Brain pericyte (primary cell): Measurements from ENCODE around the gene CERK.

Experiments used
- DNase-seq: peaks from one replicate; pipeline ENCODE4 v3.0.0-alpha.2; 2012; ENCODE audit warnings: low read depth, low spot score

CERK gene

DNA sequence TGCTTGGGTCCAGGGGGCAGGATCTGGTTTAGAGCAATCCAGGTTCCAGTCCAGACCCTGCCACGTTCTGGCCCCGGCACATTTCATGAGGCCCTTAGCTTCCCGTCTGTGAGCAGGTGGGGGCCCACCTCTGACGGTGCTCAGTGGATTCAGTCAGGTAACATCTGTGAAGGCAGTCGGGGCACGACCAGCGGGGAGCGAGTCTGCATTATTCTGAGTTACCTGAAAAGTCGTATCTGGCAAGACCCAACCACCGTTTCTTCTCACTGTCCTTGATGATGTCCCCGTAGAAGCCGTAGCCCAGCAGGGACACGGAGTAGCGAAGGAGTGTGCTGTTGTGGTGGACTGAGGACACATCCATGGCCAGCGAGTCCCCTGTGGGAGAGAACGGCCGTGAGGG, 39.0 kb downstream of the CERK start:
- DNase-seq: no peak

DNA sequence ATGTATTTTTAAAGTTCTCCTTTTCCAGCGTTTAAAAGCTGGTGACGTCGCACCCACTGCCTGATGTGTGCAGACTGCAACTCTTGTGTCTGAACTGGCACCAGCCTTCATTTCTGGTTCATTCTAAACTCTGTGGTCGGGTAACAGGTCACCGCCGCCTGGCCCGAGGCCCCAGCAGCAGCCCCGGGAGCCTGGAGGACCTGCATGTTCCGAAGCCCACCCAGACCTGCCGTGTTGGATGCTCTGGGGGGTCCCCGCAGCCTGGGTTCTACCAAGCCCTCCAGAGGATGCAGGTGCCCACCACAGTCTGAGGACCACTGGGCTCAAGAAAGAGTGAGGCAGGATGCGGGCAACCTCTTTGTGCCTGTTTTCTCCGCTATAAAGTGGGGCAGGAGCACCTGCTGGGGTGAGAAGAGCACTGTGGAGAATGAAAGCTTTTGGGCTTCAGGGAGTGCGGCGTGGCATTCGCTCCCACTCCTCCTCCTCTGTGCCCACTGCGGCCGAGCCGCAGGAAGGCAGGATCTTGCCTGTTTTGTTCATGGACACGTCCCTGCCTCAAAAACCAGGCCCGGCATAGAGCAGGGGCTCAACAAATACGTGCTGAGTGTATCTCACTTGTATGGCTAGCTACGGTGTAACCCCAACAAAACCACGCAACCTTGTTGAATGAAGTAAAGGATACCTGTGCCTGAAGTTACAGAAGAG, 40.1 kb downstream of the CERK start:
- no peak for DNase-seq

DNA sequence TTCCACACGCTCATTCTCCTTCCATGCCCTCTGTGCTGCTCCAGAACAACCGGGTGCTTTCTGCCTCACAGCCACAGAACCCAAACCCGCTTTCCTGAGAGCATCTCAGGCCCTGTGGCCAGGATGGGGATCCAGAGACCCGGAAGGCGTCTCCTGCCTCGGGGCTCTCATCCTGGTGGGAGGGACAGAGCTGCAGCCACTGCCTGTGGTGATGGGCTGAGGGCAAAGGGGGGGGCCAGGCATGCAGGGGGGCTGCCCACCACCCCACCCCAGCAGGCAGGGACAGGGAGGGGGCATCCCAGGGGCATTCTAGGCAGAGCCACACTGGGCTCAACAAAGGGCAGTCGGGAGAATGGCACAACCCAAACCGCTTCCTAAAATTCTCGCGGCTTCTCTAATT, 41.4 kb downstream of the CERK start:
- no peak for DNase-seq

DNA sequence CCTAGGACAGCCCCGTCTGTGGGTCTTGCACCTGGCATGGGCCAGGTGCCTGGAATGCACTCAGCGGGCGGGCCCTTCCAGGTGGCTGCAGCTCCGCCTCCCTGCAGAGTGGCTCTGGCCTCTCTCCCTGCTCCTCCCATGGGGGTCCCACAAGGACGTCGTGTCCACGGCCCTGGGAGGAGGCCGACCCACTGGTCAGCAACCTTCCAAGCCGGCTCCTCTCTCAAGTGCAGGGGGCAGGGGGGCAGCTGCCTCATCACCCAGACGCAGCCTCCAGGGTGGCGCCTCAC, 41.9 kb downstream of the CERK start:
- no peak for DNase-seq

DNA sequence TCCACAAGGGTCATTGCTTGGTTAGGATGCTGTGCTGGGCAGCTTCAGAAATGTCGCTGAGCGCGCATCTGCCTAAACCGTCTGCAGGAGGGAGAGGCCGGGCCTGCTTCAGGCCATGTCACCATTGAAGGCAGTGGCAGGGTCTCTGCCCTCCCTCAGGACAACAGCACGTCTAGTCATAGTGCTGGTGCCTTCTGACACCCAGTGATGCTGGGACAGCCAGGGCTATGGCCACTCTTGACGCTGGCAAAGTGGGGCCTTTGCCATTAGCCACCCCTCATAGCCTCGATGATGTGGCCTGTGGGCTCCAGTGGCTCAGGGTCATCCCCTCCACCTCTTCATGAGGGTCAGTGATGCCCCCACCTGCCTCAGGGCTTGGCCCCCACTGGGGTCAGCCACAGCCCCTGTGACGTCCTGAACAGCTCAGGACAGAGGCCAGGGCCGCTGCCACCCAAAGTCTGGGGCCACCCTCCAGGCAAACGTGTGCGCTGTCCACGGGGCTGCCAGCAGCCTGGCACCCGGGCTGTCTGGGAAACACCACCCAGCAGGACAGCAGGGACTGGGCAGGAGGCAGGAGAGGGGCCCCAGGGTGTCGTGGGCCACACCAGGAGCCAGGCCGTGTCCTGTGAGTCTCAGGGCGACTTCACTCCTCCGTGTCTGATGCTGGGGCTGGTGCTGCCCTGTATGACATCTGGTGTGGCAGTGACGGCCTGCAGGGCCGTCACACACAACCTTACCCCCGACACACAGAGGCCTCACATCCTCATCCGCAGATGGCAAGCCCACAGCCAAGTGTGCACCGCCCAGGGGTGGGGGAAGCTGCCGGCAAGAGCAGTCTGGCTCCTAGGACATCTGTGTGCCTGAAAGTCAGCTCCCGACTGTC, 42.5 kb downstream of the CERK start:
- DNase-seq: no peak

DNA sequence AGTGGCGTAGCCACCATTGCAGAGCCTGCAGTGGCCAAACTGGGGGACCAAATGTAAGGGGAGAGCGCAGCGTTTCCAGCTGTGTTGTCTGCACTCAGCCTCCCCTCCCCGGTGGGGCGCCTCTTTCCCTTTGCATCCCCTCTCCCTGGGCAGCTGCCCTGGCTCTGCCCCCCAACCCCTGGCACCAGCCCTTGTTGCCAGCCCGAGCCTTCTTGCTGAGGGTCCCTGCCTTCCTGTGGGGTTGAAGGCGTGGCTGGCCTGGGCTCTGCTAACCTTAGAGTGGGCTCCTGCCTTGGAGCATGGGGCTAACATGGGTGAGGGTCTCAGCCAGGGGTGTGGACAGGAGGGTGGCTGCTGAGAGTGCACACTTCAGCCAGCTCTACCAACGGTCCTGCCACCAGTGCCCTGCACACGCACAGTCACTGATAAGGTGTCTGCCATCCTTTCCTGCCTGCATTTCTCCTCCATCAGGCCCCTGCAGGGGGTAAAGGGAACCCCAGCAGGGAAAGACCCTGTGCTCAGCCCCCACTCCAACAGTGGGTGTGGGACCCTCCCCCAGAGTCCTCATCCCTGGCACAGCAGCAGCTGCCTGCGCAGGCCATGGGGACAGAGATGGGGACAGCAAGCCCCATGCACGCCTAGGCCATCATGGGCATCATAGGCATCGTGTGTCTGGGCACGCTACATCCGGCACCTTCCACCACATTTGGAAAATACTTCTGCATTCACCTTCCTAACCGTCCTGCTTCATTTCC, 43.5 kb downstream of the CERK start:
- DNase-seq: no peak

DNA sequence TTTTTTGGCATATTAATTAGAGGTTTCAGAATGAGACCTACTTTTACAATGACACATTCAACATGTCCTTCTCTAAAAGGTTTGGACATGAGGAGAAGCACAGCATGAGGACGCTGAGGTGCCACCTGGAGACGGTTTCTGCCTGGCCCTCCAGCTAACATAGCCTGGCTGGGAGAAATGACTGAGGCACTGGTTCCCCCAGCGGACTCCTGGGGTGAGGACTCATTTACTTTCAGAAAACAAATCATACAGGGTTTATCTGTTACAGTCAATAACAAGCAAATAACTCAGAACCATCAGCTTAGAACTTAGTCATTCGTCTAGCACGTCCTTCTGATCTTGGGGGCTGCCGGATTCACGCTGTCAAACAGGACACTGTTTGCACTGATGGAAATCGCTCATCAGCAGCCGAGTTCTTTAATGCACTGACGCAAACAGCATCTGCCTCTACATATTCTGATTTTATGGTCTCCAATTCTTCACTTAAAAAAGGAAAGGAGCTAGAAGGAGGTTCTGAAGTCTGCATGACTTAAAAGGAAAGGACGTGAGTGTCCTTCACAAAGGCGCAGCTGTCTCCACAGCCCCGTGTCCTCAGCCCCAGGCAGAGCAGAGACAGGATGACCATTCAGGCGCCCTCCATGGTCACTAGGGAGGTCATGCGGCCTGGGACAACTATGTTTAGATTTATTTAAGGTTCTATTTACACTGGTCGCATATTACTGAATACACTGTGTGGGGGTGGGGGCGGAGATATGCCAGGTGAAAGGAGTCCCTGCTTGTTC, 44.2 kb downstream of the CERK start:
- DNase-seq: no peak

DNA sequence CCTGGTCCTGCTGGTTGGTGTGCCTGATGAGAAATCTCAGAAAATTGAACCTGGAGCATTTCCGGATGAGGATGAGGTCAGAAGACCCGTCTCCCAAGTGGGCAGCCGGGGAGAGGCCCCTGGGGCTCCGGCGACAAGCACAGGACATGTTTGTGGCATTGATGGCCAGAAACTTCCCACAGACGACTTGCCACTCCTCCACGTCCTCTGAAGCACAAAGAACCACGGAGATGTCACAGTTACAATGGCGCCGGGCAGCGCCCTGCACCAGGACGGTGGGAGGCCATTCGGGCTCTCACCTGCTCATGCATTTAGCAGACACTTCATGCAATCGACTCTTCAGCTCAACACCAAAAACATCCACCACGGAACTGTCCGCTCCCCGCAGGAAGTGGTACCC, 46.5 kb downstream of the CERK start:
- no peak for DNase-seq

DNA sequence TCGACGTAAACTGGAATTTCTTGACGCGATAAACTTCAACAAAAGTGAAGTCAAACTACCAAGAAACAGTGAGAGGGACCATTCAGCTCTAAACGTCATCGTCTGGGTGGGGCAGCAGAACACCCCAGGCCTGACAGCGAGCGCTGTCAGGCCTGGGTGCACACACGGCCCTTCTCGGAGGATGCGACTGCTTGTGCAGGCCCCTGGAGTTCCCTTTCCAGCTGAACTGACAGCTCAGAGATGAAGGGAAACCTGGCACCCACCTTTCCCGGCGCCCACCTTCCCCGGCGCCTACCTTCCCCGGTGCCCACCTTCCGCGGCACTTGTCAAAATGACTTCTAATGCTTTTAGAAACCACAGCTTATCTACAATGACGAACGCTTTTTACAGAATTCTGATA, 47.9 kb downstream of the CERK start:
- DNase-seq: no peak

DNA sequence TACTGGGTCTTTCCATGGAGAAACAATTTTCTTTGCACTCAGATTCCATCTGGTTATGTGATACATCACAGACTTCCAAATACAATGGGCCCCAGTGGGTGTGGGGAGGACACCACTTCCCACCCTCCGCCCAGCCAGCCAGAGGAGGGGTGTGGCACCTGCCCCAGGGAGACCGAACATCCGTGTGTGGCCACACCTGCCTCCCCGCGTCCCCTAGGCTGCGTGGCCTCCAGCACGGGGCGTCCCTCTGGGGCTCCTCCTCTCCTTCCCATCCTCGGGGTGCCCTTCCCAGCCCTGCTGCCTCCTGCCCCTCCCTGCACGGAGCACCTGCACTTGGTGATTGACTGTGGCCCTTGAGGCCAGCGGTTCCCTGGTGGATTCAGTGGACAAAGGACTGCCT, 49.1 kb downstream of the CERK start:
- no peak for DNase-seq

DNA sequence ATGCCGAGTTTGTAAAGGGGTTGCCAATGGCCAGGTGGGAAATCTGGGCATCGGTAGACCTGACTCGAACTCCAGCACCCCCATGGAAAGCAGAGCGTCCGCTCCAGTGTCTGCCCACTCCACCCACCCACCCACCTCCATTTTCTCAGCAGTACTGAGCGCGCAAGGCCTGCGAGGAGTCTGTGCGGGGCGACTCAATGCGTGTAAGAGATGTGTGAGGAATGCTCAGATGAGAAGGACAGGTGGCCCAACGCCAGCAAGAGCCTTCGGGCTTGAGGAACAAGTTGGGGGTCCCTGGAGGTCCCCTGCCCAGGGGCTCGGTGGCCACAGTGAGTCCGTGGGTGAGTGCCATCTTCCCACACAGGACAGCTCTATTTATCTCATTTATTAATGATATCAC, 50.6 kb downstream of the CERK start:
- DNase-seq: no peak

DNA sequence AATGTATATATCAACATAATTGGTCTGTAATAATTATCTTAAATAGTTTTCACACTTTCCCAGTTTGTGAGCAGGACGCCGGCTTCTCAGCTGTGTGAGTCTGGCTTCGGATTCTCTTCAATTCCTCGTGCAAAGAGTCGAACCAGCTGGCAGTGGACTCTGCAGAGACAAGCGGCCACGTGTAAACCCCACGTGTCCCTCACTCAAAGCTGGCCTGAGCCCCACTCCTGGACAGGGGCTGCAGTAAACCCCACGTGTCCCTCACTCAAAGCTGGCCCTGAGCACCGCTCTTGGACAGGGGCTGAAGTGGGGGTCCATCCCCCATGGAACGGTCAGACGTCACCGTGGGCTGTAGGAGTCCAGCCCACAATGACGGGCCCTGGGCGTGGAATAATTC, 51.0 kb downstream of the CERK start:
- DNase-seq: no peak

DNA sequence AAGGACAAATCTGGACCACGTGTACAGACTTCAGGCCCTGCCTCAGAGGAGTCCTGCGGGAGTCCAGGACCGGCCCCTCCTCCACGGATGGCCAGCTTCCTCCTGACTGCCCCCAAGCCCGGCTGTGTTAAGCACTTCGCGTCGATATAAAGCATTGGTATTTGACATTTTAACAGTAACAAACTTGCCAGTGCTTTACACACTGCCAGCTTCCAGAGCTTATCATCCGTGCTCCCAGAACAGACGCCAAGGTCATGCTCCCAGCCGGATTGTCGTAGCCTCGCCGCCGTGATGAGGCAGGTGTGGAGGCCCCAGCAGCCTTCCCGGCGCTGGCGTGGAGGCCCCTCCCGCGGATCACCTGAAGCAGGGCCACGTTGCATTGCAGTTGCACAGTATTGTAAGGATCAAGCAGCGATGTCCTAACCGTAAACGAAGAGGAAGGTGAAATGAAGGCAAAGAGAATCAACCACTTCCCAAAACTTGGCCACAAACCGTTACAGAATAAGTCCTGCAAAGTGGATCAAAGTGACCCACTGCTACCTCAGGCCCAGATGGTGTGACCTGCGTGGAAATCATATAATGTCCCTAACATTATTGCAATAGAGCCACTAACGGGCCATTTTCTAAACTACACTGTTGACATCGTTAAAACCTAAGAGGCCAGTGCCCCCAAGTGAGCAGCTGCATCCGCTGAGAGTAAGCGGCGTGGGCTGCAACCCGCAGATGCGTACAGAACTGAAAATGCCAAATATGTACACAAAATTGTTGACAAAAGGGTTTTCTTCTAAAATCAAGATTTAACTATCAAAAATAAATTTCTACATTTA, 51.6 kb downstream of the CERK start:
- no peak for DNase-seq

DNA sequence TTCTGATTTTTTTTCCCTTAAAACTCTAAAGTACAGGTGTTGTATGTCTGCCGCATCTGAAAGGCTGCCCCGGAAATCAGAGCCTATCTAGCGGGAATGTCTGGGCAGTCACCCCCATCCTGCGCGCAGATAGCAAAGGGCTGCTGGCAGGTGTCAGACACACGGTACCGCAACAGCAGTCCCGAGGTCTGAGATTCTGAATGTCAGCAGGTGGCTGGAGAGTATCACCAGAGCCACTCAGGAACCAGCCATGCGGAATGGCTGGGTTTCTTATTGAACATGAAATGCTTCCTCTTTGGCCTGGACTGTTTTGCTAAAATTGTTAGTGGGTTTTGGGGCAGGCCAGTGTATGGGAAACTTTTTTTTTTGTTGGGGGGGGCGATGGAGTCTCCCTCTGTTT, 53.3 kb downstream of the CERK start:
- DNase-seq: no peak

DNA sequence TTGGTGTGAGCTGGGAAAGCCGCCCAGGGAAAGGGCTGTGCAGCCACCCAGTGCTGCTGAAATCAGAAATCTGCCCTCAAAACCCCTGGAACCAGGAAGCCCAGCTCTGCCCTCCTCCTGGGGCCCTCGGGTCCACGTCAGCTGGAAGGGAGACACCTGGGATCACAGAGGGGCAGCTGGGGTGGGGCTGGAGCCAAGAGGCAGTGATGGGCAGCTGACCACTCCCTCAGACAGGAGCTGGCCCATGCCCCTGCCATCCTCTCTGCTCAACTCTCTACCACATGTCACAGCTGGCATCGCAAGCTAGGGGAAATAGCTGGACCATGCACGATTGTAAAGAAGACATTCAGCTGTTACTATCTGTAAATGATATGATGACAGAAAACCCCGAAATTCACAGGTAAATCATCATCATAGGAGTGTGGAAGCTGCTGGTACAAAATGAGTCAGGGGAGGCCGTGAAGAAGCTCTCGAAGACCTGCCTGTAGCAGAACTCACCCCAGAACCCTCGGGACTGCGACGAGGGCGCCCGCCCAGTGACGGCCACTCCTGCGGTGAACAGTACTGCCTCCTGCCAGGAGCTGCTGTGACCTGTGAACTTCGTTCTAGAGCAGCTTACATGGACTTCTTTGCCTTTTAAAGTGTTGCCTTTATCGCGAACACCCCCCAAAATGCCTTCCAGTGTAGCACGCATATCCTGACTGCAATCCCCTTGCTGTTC, 55.9 kb downstream of the CERK start:
- no peak for DNase-seq

DNA sequence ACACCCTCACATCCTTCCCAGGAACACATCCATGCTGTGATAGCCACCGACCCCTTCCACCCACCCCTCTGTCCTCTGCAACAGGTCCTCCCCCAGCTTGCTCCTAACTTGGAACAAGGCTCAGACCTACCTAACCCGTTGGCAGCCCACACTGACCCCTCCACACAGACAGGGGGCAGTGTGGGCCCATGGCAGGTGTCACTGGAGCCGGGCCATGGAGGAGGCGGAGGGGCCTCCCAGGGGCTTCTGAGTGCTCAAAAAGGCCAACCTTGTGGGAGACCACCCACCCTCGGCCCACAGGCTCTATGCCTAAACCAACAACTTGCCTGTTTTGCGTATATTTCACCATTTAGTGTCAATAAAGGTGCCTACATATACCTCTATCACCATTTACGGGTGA, 57.0 kb downstream of the CERK start:
- no peak for DNase-seq

DNA sequence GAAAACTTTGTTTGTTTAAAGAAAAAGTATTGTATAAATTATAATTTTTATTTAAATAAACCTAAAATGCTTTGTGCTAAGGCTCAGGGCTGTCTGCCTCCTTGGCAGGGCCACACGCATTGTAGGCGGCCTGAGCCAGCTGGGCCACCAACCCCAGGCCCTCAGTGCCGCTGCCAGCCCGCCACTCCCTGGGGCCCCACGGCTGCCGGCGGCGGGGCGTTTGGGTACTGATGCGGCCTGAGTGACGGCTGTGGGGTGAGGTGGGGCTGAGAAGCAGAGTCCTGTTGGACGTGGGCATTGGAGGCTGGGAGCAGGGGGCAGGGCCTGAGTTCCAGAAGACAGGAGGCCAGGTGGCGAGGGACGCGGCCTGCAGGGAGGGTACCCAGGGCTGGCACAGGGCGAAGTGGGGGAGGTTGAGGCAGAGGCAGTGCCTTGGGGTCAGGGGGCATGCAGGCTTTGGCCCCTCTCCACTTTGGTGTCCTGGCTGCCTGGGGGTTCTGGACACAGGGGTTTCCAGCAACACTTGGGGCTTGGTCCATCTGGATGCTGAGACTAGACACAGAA, 58.3 kb downstream of the CERK start:
- DNase-seq: no peak

DNA sequence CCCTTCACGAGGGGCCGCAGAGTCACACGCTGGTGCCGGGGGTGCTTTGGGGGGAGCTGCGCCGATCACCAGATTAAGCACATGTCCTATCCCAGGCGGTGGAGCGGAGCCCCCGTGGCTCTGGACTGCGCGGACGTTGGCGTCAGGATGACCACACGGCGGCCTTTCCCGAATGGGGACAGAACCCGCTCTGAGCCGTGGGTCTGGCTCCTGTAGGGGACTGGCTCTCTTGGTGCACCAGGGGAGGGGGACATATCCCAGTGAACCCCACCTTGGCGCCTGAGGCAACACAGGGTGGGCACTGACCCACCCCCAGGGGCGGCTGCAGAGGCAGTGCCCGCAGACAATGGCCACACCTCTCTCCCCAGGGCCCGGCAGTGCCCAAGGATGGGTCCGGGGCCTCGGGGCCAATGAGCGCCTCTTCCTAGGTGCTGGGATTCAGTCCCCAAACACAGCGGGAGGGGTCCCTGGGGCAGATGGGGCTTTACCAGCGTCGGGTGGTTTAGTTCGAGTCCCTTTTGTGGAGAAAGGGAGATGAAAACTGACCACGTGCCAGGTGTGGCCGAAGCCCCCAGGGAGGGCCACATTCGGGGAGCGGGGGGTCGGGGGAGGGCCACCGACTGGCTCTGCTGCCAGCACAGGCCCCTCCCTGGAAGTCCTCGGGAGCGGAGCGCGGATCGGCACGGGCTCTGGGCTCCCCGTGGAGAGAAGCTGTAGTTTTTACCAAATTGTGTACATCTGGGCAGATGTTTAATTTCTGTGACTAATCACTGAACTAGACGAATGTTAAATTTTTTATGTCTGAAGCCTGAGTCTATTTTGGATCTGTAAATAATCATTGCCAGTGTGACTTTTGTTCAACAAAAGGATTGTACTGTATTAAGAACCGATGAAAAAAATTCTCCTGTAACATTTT, 59.0 kb downstream of the CERK start:
- no peak for DNase-seq
